COR-L47 (cell line): ENCODE results near the gene P4HB.
A peak's percentile ranks its signal among the peaks of the same experiment; 100 is the strongest.

Experiments
- DNase-seq: peaks from one replicate; lab custom pipeline; 2025; lab: John Stamatoyannopoulos, UW

P4HB gene

GRCh38 chr17:81868674-81869220 is 8.4 kb upstream of the P4HB start:
- DNase-seq, result no peak

DNA sequence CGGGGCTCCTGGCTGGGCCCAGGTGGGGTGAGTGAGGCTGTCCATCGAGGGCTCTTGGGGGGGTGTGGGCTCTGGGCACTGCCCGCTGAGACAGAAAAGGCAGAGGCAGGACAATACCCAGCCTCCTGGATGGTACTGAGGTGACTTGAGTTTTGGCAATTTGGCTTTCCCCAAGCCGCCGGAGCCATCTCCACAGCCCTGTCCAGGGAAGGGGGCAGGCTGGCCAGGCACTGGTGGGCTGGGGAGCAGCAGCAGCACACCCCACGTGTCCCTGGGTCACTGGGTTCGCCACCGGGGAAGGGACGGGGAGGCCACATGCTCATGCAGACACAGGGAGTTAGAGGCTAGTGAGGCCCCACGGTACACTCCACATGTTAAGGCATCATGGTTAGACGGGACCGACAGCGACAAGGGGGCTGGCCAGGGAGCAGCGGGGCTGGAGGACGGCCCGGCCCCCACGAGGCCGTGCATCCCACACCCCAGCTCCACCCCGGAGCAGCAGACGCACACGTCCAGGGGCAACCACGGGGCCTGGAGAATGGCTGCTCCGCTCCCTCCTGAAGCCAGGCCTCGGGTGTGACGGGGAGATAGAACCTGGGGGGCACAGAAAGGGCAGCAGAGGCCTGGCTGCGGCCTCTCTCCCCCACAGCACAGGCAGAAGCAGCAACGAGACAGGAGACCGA is 7.8 kb upstream of the P4HB start:
- no peak for DNase-seq

GRCh38 chr17:81867170-81867990 is 7.0 kb upstream of the P4HB start:
- DNase-seq, result no peak

DNA sequence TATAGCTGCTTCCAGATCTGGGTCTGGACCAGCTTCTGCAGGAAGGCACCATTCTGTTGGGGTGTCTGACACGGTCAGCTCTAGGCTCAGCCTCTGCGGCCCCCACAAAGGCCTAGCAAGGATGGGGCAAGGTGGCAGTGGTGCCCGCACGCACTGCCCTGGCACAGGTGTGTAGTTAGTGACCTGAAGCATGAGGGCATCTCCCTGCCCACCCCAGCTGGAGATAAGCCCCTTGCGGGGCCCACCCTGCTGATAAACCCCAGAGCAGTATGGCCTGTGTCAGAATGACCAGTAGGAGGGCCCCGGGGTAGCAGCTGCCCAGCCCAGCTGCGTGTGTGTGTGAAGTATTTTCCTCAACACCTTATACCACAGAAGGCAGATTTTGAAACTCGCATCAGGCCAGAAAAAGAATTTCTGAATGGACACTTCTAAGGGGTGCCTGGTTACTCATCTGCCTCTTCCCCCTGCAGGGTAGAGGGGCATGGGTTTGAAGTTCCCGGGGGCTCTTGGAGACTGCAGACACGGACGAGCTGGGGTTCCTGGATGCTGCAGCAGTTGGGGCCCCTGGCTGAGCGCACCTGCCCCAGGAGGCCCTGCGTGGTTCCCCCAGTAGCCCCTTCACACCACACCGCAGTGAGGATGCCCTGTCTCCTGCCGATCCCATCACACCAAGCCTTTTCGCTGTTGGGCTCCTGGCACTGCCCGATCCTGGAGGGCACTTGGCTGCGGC is 6.3 kb upstream of the P4HB start:
- DNase-seq, result no peak

- DNase-seq, result no peak
Measured at GRCh38 chr17:81865733-81866439, 5.6 kb upstream of the P4HB start.

GRCh38 chr17:81865358-81865732 is 5.0 kb upstream of the P4HB start:
- no peak for DNase-seq

GRCh38 chr17:81863833-81864768 is 3.8 kb upstream of the P4HB start:
- DNase-seq, result no peak

DNA sequence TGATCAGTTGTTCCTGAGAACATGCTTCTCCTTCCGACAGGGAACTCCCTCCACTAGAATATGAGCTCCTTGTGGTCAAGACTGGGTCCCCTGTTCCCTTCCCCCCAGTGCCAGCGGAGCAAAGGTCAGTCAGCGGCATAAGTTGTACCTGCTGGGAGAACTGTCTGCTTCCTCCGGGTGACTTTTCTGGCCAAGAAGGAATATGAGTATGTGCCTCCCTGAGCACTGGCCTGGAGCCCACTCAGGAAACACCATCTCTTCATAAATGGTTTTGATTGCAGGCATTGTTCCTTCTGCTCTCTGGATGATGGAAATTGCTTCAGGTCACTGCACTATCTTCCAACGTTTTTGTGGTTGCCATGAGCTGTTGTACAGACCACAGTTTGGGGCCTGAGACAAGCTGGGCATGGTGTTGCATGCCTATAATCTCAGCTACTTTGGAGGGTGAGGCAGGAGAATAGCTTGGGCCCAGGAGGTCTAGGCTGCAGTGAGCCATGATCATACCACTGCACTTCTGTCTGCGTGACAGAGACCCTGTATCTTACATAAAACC is 2.9 kb upstream of the P4HB start:
- no peak for DNase-seq

DNA sequence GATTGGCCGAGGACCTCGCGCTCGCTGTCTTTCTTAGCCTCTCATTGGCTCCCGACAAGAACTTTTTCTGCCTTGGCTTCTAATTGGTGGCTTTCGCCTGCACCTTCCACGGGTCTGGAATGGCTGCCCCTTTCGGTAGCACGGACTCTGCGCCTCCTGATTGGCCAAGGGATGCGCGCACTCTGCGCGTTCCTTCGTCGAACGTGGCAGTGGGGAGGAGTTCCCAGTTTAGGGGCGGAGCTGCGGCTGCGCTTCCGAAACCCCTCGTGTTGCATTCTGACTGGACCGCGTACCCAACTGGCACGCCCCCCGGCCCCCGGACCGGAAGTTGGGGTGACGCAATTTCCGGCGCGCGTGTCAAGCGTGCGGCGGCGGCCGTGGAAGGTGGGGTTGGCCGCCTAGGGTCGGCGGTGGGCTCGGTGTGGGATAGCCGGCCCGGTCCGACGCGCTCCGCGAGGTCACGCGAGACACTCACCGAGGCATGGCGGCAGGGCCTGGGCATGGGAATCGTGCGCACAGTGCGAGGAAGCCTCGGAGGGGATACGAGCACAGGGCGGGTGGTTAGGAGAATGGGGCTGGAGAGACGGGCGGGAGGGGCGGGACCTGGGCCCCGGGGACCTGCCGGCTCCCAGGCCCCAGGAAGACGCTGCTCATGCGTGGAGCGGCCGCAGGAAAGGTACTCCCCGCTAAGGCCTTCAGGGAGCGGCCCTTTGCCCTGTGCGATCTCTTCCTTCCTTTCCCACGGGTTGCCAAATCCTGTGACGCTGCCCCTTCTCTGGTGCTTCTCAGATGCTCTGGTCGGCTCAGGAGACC is 627 bp upstream of the P4HB start:
- peak; percentile 100 for DNase-seq

- no peak for DNase-seq
Measured at GRCh38 chr17:81858967-81859905, 1.1 kb downstream of the P4HB start.

DNA sequence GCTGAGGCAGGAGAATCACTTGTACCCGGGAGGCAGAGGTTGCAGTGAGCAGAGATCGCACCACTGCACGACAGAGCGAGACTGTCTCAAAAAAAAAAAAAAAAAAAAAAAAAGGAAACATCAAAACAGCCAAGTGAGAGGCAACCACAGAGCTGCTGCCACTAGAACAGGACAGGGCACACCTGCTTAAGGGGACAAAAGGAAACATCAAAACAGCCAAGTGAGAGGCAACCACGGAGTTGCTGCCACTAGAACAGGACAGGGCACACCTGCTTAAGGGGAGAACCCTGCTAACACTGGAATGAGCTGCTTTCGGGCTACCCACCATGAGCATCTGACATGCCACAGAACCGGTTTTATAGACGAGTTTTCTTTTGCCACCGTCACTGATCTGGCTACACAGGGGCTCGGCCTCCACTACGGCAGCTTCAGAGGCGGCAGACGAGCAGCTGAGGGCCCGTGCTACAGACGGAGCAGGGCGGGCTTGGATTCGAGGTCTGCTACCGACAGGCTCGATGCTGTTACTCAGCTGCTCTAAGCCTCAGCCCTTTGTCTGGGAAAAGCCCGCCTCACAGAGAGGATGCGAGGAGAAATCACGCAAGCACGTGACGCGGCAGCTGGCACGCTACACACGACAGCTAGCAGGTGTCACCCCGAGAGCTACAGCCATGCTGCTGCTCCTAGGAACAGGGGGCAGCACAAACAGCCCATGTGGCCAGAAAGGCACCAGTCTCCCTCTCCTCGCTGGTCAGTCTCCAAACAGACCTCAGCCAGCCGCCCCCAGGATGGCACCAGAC is 2.0 kb downstream of the P4HB start:
- no peak for DNase-seq

DNA sequence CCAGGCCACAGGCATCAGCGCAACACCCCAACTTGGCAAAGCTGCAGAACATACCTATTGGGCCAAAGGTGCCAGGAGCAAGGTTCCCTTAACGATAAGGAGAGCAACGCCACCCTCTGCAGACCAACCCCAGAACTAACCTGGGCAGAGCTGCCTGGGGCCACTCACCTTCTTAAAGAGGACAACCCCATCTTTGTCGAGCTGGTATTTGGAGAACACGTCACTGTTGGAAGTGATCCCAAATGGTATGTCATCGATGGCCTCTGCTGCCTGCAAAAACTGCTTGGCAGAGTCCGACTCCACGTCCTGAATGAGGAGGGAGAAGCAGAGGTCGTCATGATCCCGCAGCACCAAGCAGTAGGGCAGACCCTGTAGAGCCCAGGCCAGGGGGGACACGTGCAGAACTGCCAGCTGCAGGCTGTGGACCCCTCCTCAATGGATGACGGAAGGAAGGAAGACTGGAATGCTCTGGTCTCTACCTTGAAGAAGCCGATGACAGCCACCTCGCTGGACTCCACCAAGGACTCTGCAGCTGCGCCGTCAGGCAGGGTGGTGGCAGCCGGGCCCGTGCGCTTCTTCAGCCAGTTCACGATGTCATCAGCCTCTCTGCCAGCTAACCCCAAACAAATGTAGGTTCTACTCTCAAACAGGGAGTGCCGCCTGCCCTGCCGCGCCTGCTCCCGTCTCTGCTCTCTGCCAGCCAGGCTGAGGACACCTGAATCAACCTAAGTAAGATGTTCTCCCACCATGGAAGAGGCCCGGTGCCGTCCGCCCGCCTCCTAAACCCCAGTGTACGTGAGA is 5.2 kb downstream of the P4HB start:
- DNase-seq, result no peak

DNA sequence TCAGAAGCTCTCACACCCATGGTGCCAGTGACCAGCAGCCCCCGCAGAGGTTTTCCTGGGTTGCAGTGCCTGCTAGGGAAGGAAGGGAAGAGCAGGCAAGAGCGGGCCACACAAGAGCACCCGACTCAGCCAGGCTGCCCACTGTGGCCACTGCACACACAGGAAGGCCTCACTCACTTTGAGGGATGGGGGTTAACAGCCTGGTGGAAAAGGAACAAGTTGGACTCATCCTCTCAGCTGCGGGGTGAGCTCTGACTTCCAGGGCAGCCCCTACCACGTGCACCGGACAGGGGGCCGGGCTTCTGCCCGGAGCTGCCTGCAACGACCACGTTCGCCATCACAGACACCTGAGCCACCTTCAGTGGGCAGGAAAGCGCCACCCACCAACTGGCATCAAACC is 8.1 kb downstream of the P4HB start:
- no peak for DNase-seq

DNA sequence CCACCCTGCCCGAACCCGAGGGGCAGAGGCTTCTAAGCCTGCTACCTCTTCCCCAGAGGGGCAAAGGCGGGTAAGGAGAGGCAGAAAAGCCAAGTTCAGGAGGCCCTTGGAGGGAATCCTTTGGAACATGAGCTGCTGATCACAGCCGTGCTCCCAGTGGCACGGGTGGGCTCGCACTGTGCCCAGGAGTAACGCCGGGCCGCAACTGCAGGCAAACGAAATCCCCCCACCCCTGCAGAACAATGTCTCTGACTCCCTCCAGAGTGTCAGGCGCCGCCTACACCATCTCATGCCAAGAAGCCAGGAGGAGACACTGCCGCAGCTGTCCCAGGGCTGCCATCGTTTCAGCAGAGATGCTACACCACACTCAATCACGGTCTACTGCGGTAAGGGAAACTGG is 8.9 kb downstream of the P4HB start:
- no peak for DNase-seq

DNA sequence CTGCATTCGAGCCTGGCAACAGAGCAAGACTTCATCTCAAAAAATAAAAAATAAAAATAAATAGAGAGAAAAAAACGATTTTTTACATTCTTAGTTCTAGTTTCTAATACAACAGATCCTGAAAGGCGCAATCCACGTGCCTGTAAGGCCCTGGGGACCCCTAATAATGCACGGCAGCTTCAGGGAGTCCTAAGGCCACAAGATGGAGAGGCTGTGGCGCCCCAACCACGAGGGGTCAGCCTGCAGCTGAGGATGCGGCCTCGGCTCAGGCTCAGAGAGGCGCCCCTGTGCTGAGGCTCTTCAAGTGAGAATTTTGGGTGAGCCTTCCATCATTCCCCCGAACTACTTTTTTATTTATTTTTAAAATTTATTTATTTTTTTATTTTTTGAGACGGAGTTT is 10.9 kb downstream of the P4HB start:
- no peak for DNase-seq

DNA sequence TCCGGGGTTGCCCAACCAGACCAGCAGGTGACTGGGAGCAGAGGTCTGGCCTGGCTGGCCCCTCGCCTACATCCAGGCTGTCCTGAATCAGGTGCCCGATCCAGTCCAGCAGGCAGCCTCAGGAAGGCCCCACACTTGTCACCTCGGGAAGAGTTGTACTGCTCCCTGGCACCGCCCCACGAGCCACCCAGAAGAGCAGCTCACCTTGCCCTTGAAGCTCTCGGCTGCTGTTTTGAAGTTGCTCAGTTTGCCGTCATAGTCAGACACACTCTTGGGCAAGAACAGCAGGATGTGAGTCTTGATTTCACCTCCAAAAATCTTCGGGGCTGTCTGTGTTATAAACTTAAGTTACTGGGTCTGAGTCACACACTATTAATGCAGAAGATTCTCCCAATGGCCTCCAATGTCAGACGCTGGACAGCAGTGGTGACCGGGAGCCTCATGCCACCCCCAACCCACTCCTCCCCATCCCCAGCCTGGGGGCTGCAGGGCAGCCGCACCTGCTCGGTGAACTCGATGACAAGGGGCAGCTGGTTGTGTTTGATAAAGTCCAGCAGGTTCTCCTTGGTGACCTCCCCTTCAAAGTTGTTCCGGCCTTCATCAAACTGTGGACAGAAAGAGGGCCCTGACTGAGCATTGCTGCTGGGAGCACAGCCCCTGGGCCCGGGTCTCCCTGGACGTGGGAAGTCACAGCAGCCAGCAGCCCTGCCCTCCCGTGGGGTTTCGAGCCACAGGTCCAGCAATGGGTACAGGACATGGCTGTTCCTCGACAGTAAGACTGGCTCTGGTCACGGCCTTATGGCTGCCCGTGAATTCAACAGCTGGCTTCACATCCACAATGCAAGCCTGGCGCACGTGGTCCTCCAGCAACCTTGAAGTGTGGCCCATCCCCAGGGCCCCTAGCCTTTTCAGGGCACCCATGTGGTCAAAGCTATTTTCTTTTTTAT is 13.3 kb downstream of the P4HB start:
- DNase-seq, result no peak
